SK-N-SH treated with all-trans-retinoic acid at 6 μM for 48 hours (cell line): ENCODE results near the gene CSNK2A2.

ENCODE experiments used
- ARNTL ChIP-seq: fragments of 450-650 bp; formaldehyde crosslinking; IDR thresholded peaks from 2 replicates; pipeline ENCODE4 v1.5.0; 2020; ENCODE audit warnings: low read depth, mild to moderate bottlenecking, moderate library complexity, borderline replicate concordance
- CSDC2 ChIP-seq: fragments of 250-450 bp; sonication (Bioruptor Pico); IDR thresholded peaks from 2 replicates; pipeline ENCODE4 v1.5.0; 2020; ENCODE audit warnings: mild to moderate bottlenecking, moderate library complexity
- ISL1 ChIP-seq: fragments of 250-450 bp; sonication (Bioruptor Pico); IDR thresholded peaks from 2 replicates; pipeline ENCODE4 v2.1.2; 2022; ENCODE audit warnings: mild to moderate bottlenecking, moderate library complexity
- PATZ1 ChIP-seq: fragments of 250-450 bp; sonication (Bioruptor Pico); IDR thresholded peaks from 2 replicates; pipeline ENCODE4 v1.8.0; 2020; ENCODE audit warnings: mild to moderate bottlenecking, moderate library complexity, borderline replicate concordance
- RARB ChIP-seq: fragments of 250-450 bp; sonication (Bioruptor Pico); IDR thresholded peaks from 2 replicates; pipeline ENCODE4 v1.8.0; 2021; ENCODE audit warnings: mild to moderate bottlenecking, moderate library complexity
- SNAI2 ChIP-seq: fragments of 250-450 bp; sonication (Bioruptor Pico); IDR thresholded peaks from 2 replicates; pipeline ENCODE4 v1.5.0; 2020; ENCODE audit warnings: mild to moderate bottlenecking, moderate library complexity
- TCF4 ChIP-seq: fragments of 250-450 bp; sonication (Bioruptor Pico); IDR thresholded peaks from 2 replicates; pipeline ENCODE4 v1.8.0; 2021; ENCODE audit warnings: mild to moderate bottlenecking, moderate library complexity, borderline replicate concordance
- ZFP3 ChIP-seq: fragments of 250-450 bp; sonication (Bioruptor Pico); IDR thresholded peaks from 2 replicates; pipeline ENCODE4 v1.5.0; 2020; ENCODE audit warnings: mild to moderate bottlenecking, moderate library complexity
- TF ChIP-seq, protein P1 (sequence below): fragments of 250-450 bp; sonication (Bioruptor Pico); IDR thresholded peaks from 2 replicates; pipeline ENCODE4 v1.5.0; 2020; ENCODE audit warnings: mild to moderate bottlenecking, moderate library complexity

- no peak for TF ChIP-seq PATZ1
- no peak for TF ChIP-seq RARB (CRISPR knock-in tag)
- TF ChIP-seq SNAI2, result no peak
- TF ChIP-seq CSDC2, result no peak
- no peak for TF ChIP-seq ARNTL (CRISPR knock-in tag)
- TF ChIP-seq, protein P1, sequence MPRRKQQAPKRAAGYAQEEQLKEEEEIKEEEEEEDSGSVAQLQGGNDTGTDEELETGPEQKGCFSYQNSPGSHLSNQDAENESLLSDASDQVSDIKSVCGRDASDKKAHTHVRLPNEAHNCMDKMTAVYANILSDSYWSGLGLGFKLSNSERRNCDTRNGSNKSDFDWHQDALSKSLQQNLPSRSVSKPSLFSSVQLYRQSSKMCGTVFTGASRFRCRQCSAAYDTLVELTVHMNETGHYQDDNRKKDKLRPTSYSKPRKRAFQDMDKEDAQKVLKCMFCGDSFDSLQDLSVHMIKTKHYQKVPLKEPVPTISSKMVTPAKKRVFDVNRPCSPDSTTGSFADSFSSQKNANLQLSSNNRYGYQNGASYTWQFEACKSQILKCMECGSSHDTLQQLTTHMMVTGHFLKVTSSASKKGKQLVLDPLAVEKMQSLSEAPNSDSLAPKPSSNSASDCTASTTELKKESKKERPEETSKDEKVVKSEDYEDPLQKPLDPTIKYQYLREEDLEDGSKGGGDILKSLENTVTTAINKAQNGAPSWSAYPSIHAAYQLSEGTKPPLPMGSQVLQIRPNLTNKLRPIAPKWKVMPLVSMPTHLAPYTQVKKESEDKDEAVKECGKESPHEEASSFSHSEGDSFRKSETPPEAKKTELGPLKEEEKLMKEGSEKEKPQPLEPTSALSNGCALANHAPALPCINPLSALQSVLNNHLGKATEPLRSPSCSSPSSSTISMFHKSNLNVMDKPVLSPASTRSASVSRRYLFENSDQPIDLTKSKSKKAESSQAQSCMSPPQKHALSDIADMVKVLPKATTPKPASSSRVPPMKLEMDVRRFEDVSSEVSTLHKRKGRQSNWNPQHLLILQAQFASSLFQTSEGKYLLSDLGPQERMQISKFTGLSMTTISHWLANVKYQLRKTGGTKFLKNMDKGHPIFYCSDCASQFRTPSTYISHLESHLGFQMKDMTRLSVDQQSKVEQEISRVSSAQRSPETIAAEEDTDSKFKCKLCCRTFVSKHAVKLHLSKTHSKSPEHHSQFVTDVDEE, result no peak
- no peak for TF ChIP-seq ISL1 (CRISPR knock-in tag)
- TF ChIP-seq ZFP3, result no peak
- TF ChIP-seq TCF4 (CRISPR knock-in tag), result peak; percentile 89
These were observed 82.8 kb downstream of the CSNK2A2 start for GRCh38 chr16:58114827-58115825.
